Panc1 (cell line): Measurements from ENCODE around the gene XK. TPM values are rescaled to one million over a fixed set of nuclear protein-coding genes. Genes with fewer than 3 reads are reported as not detected.

Experiments used
- ATAC-seq: fragments of 200-7000 bp; cut with Tn5 transposase; 2 replicates; pipeline ENCODE4 v1.9.1; 2020; ENCODE audit warnings: mild to moderate bottlenecking, moderate library complexity
- BruUV-seq: library from RNA; stranded (reverse); fragments of 400-500 nt; replicated peaks from 2 replicates; lab custom pipeline; 2021; lab: Mats Ljungman, UMichigan
- CTCF ChIA-PET: fragments of 300-600 bp; sonication (Branson Sonifier 250); formaldehyde crosslinking; loops from one replicate; lab custom pipeline; 2022; ENCODE audit warnings: antibody characterized with exemption; lab: Charles Lee
- POLR2A ChIA-PET: fragments of 300-600 bp; sonication (Branson Sonifier 250); formaldehyde crosslinking; loops from one replicate; lab custom pipeline; 2022; ENCODE audit warnings: antibody characterized with exemption; lab: Charles Lee
- DNase-seq: peaks from one replicate; pipeline ENCODE4 v3.0.0-alpha.2; 2010; ENCODE audit warnings: low read depth, low spot score
- H3K27ac ChIP-seq: 2 replicates; pipeline ENCODE4 v1.5.1; 2011; ENCODE audit warnings: mild to moderate bottlenecking, low read length, inconsistent platforms
- H3K27me3 ChIP-seq: fragments of 200-500 bp; sonication (Bioruptor generic); 2 replicates; pipeline ENCODE4 v1.6.0; 2014; ENCODE audit warnings: low read length, inconsistent platforms; ENCODE audit not compliant: control insufficient read depth, insufficient read depth
- H3K36me3 ChIP-seq: fragments of 200-500 bp; sonication (Bioruptor generic); 2 replicates; pipeline ENCODE4 v1.5.1; 2014; ENCODE audit warnings: inconsistent platforms, mild to moderate bottlenecking, low read length, moderate library complexity; ENCODE audit not compliant: control insufficient read depth, insufficient read depth
- H3K4me1 ChIP-seq: 2 replicates; pipeline ENCODE4 v1.5.1; 2011; ENCODE audit warnings: inconsistent platforms, mild to moderate bottlenecking, low read length, moderate library complexity; ENCODE audit not compliant: control insufficient read depth, insufficient read depth
- H3K4me3 ChIP-seq, 2 experiments: 2 replicates each; pipeline ENCODE4 v1.5.1; 2011 to 2012; ENCODE audit warnings: low read depth in 2 of 2, low read length in 2 of 2, mild to moderate bottlenecking in 2 of 2, inconsistent platforms in 1 of 2, moderate library complexity in 1 of 2
- H3K9me3 ChIP-seq: fragments of 200-500 bp; sonication (Bioruptor generic); 2 replicates; pipeline ENCODE4 v1.5.1; 2014; ENCODE audit warnings: low read depth, mild to moderate bottlenecking, inconsistent platforms, low read length, moderate library complexity; ENCODE audit not compliant: control insufficient read depth, insufficient read depth
- POLR2AphosphoS5 ChIP-seq: IDR thresholded peaks from 2 replicates; pipeline ENCODE4 v1.6.1; 2012; ENCODE audit warnings: mild to moderate bottlenecking, low read depth, low read length, moderate library complexity
- SIN3A ChIP-seq: IDR thresholded peaks from 2 replicates; pipeline ENCODE4 v1.6.1; 2012; ENCODE audit warnings: low read depth, mild to moderate bottlenecking, low read length, moderate library complexity, borderline replicate concordance; ENCODE audit not compliant: insufficient read depth
- TCF7L2 ChIP-seq: IDR thresholded peaks from 2 replicates; pipeline ENCODE4 v1.6.1; 2011; ENCODE audit warnings: mild to moderate bottlenecking, low read depth, low read length, inconsistent platforms
- in situ Hi-C: cut with HindIII; loops from 2 replicates; pipeline ENCODE4 v1.10.0; 2016; ENCODE audit warnings: low sequenced_read_pairs, low pct_unique_long_range_greater_than_20kb
- intact Hi-C: fragments of 100-400 bp; cut with micrococcal nuclease; formaldehyde crosslinking; loops from one replicate; pipeline ENCODE4 v1.10.0; 2022; ENCODE audit not compliant: unreplicated experiment
- total RNA-seq: library from RNA; stranded (reverse); gene quantifications from one replicate; pipeline ENCODE4 v1.2.1, GENCODE V29; 2021; ENCODE audit not compliant: unreplicated experiment
- TF ChIP-seq, protein P1 (sequence below), 2 experiments: IDR thresholded peaks; 2 replicates each; pipeline ENCODE4 v1.6.1; 2011 to 2012; ENCODE audit warnings: low read depth in 2 of 2, control low read depth in 1 of 2, low read length in 1 of 2, mild to moderate bottlenecking in 1 of 2, moderate library complexity in 1 of 2; ENCODE audit not compliant: insufficient read depth in 1 of 2
- TF ChIP-seq, protein P2 (sequence below): fragments of 450-650 bp; IDR thresholded peaks from 2 replicates; pipeline ENCODE4 v1.5.1; 2017; ENCODE audit warnings: mild to moderate bottlenecking

The XK gene
- total RNA-seq, 1 experiment from 2014 or later: 1.3 TPM

DNA sequence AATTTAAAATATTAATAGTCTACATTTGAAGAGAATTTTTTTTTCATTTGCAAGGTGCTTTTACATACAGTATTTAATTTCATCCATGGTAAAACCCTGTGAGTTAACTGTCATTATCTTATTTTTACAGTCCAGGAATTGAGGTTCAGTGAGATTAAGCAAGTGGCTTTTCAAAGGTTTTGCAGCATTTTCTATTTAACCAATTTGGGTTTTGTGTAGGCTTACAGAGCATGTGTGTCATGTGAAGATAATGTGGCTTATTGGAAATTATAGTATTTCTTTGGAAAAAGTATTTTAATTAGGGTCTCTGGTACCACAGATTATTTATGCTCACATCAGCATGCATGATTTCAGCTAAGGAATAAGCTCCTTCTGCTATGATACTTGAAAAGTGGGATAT, 4.5 kb downstream of the XK start:
- in situ Hi-C loops: no loop called here
- H3K36me3 ChIP-seq: no peaks in the 10 kb centered on the region
- no peaks in the 10 kb centered on the region for H3K9me3 ChIP-seq
- H3K4me3 ChIP-seq: no peak overlapping the region
- H3K27ac ChIP-seq: no peak overlapping the region
- TF ChIP-seq POLR2AphosphoS5 (no peak), TCF7L2 (no peak), SIN3A (no peak)
- TF ChIP-seq, protein P1, sequence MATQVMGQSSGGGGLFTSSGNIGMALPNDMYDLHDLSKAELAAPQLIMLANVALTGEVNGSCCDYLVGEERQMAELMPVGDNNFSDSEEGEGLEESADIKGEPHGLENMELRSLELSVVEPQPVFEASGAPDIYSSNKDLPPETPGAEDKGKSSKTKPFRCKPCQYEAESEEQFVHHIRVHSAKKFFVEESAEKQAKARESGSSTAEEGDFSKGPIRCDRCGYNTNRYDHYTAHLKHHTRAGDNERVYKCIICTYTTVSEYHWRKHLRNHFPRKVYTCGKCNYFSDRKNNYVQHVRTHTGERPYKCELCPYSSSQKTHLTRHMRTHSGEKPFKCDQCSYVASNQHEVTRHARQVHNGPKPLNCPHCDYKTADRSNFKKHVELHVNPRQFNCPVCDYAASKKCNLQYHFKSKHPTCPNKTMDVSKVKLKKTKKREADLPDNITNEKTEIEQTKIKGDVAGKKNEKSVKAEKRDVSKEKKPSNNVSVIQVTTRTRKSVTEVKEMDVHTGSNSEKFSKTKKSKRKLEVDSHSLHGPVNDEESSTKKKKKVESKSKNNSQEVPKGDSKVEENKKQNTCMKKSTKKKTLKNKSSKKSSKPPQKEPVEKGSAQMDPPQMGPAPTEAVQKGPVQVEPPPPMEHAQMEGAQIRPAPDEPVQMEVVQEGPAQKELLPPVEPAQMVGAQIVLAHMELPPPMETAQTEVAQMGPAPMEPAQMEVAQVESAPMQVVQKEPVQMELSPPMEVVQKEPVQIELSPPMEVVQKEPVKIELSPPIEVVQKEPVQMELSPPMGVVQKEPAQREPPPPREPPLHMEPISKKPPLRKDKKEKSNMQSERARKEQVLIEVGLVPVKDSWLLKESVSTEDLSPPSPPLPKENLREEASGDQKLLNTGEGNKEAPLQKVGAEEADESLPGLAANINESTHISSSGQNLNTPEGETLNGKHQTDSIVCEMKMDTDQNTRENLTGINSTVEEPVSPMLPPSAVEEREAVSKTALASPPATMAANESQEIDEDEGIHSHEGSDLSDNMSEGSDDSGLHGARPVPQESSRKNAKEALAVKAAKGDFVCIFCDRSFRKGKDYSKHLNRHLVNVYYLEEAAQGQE (IDR thresholded peaks at IDR 0.05; ENCODE audit: insufficient read depth in 1 of 2, low read depth in 2 of 2, low read length in 1 of 2): no peak
- TF ChIP-seq, protein P2, sequence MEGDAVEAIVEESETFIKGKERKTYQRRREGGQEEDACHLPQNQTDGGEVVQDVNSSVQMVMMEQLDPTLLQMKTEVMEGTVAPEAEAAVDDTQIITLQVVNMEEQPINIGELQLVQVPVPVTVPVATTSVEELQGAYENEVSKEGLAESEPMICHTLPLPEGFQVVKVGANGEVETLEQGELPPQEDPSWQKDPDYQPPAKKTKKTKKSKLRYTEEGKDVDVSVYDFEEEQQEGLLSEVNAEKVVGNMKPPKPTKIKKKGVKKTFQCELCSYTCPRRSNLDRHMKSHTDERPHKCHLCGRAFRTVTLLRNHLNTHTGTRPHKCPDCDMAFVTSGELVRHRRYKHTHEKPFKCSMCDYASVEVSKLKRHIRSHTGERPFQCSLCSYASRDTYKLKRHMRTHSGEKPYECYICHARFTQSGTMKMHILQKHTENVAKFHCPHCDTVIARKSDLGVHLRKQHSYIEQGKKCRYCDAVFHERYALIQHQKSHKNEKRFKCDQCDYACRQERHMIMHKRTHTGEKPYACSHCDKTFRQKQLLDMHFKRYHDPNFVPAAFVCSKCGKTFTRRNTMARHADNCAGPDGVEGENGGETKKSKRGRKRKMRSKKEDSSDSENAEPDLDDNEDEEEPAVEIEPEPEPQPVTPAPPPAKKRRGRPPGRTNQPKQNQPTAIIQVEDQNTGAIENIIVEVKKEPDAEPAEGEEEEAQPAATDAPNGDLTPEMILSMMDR: no peak
- CTCF ChIA-PET: no interaction called here
- H3K27me3 ChIP-seq: no peaks in the 10 kb centered on the region
- no peaks in the 10 kb centered on the region for H3K4me1 ChIP-seq
- POLR2A ChIA-PET: no interaction called here
- BruUV-seq: no TSS peak
- ATAC-seq: no peak
- intact Hi-C loops: no loop called here
- no peak for DNase-seq

DNA sequence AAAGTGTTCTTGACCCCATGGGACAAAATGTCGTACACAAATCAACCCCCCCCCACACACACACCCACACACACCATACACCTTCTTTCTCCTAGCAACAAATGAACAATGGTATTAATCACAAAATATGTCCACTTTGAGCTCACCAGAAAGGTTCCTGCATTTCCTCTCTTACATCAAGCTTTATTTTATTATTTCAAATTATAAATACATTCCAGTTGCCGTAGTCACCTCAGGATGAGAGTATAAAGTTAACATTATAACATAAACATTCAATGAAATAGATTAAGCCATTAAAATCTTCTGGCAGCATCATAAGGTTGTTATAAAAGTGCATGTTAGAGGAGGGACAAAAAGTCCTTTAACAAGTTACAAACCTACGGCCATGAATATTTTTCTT, 7.3 kb downstream of the XK start:
- no peak for DNase-seq
- Histone ChIP-seq H3K36me3 (no peaks in the 10 kb centered on the region), H3K9me3 (no peaks in the 10 kb centered on the region), H3K27ac (no peak overlapping the region), H3K4me1 (no peaks in the 10 kb centered on the region), H3K27me3 (no peaks in the 10 kb centered on the region), H3K4me3 (no peak overlapping the region)
- ChIA-PET POLR2A (no interaction called here), CTCF (no interaction called here)
- intact Hi-C loops (no loop called here), in situ Hi-C loops (no loop called here)
- ATAC-seq: no peak
- no peak for TF ChIP-seq SIN3A
- TF ChIP-seq, protein P2: no peak
- no peak for TF ChIP-seq TCF7L2
- BruUV-seq: no TSS peak
